GM19438 (cell line): ENCODE data around the gene CTU2.

Source experiments
- ATAC-seq: cut with Tn5 transposase; IDR thresholded peaks from one replicate; pipeline ENCODE4 v1.9.1; 2021; ENCODE audit warnings: low read depth; ENCODE audit not compliant: unreplicated experiment

The CTU2 gene

GRCh38 chr16:88759245-88759975 is 53.1 kb downstream of the CTU2 start:
- no peak for ATAC-seq

- no peak for ATAC-seq
These were observed 53.7 kb downstream of the CTU2 start for GRCh38 chr16:88759976-88760350.

- ATAC-seq, result no peak
These were observed 54.3 kb downstream of the CTU2 start for GRCh38 chr16:88760424-88761142.

GRCh38 chr16:88761143-88761534 is 54.8 kb downstream of the CTU2 start:
- no peak for ATAC-seq

GRCh38 chr16:88761830-88762229 is 55.5 kb downstream of the CTU2 start:
- no peak for ATAC-seq

GRCh38 chr16:88762258-88762870 is 56.1 kb downstream of the CTU2 start:
- ATAC-seq, result no peak

GRCh38 chr16:88762941-88763340 is 56.6 kb downstream of the CTU2 start:
- no peak for ATAC-seq

GRCh38 chr16:88763502-88764053 is 57.3 kb downstream of the CTU2 start:
- ATAC-seq, result no peak

- no peak for ATAC-seq
These were observed 57.8 kb downstream of the CTU2 start for GRCh38 chr16:88764080-88764479.

GRCh38 chr16:88764913-88765349 is 58.6 kb downstream of the CTU2 start:
- no peak for ATAC-seq
